Skeletal muscle satellite cell (primary cell): Measurements from ENCODE around the gene GRIA1.

Experiments
- H3K27me3 ChIP-seq: 2 replicates; pipeline ENCODE4 v1.7.0; 2013; ENCODE audit warnings: low read length; ENCODE audit not compliant: control insufficient read depth, insufficient read depth
- H3K36me3 ChIP-seq: 2 replicates; pipeline ENCODE4 v1.7.0; 2013; ENCODE audit warnings: mild to moderate bottlenecking, control low read depth, low read length; ENCODE audit not compliant: insufficient read depth
- H3K4me1 ChIP-seq: 2 replicates; pipeline ENCODE4 v1.7.0; 2013; ENCODE audit warnings: low read length; ENCODE audit not compliant: control insufficient read depth, insufficient read depth
- H3K4me2 ChIP-seq: 2 replicates; pipeline ENCODE4 v1.7.0; 2013; ENCODE audit warnings: mild to moderate bottlenecking, low read length
- H3K4me3 ChIP-seq: 2 replicates; pipeline ENCODE4 v1.7.0; 2013; ENCODE audit warnings: low read length
- H3K9ac ChIP-seq: 2 replicates; pipeline ENCODE4 v1.7.0; 2013; ENCODE audit warnings: mild to moderate bottlenecking, low read depth, low read length, moderate library complexity
- H3K9me3 ChIP-seq: replicated peaks from 2 replicates; pipeline ENCODE4 v1.7.0; 2013; ENCODE audit warnings: mild to moderate bottlenecking, control low read depth, low read length

The GRIA1 gene

GRCh38 chr5:153770066-153770465 lies 279.6 kb downstream of the GRIA1 start:
- no peak overlapping the region for H3K4me3 ChIP-seq
- no peaks in the 10 kb centered on the region for H3K36me3 ChIP-seq
- no peaks in the 10 kb centered on the region for H3K9me3 ChIP-seq
- no peaks in the 10 kb centered on the region for H3K4me1 ChIP-seq
- H3K27me3 ChIP-seq = no peaks in the 10 kb centered on the region
- H3K4me2 ChIP-seq = no peak overlapping the region
- H3K9ac ChIP-seq = no peak overlapping the region

GRCh38 chr5:153774686-153775085 lies 284.2 kb downstream of the GRIA1 start:
- no peak overlapping the region for H3K9ac ChIP-seq

DNA sequence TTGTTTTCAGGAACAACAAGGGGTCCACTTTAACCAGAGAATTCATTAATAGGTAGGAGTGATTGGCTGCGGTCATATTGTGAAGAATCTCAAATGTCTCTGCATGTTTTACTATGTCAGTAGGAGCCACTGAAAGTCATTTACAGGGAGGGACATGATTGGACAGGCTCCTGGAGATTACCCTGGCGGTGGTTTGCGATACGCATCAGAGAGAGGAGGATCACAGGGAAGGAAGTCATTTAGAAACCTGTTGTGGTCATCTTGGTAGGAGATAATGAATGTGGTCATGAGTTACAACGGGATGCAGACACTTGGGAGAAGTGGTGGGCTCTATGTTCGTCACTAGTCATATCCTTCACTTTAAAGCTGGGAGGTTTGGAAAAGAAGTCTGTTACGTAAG lies 285.5 kb downstream of the GRIA1 start:
- H3K36me3 ChIP-seq = no peaks in the 10 kb centered on the region
- H3K4me3 ChIP-seq = no peak overlapping the region
- H3K9ac ChIP-seq = no peak overlapping the region
- no peak overlapping the region for H3K4me2 ChIP-seq
- H3K27me3 ChIP-seq = no peaks in the 10 kb centered on the region
- no peaks in the 10 kb centered on the region for H3K4me1 ChIP-seq
- H3K9me3 ChIP-seq = no peaks in the 10 kb centered on the region

More at GRCh38 chr5:153774686-153775085, 284.2 kb downstream of the GRIA1 start:
- H3K9me3 ChIP-seq = no peaks in the 10 kb centered on the region
- H3K4me3 ChIP-seq = no peak overlapping the region
- H3K4me1 ChIP-seq = no peaks in the 10 kb centered on the region
- no peaks in the 10 kb centered on the region for H3K27me3 ChIP-seq
- no peak overlapping the region for H3K4me2 ChIP-seq
- H3K36me3 ChIP-seq = no peaks in the 10 kb centered on the region

DNA sequence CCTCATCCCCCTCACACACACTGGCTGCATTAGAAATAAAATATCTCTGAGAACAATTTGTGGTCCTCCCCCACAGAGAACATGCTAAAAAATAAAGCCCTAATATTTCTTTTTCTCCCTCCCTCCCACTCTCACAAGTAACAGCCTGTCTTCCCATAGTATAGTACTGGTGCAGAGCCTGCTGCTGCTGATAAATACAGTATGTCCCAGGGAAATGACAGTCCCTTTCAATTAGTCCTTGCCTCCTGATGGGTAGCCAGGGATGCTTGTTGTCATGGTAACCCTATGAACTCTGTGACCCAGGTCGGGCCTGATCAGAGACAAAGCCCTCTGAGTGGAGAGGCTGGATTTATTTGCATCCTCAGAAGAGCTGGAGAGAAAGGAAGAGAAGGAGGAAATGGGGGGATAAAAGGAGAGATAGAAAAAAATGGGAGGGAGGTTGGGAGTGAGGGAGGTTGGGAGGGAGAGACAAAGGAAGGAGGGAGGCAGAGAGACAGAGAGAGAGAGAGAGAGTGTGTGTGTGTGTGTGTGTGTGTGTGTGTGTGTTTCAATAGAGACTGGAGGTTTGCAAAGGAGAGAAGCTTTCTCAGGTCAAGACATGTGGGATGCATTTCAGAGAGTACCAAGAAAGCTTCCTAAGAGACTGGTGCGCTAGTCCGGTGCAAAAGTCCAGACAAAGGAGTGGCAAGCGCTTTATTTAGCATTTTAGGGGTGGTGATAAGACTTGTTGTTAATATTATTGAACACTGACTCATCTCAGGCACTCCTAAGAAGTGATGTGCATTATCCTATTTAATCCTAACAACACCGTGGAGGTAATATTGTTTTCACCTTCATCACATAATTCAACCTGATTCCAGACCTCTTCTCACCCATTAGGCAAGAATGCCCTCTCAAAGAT lies 287.5 kb downstream of the GRIA1 start:
- H3K4me2 ChIP-seq = no peak overlapping the region
- no peaks in the 10 kb centered on the region for H3K27me3 ChIP-seq
- H3K9me3 ChIP-seq = no peaks in the 10 kb centered on the region
- no peaks in the 10 kb centered on the region for H3K36me3 ChIP-seq
- H3K9ac ChIP-seq = no peak overlapping the region
- no peaks in the 10 kb centered on the region for H3K4me1 ChIP-seq
- no peak overlapping the region for H3K4me3 ChIP-seq

GRCh38 chr5:153779836-153780235 lies 289.4 kb downstream of the GRIA1 start:
- Histone ChIP-seq H3K4me3 (no peak overlapping the region), H3K9ac (no peak overlapping the region), H3K36me3 (no peaks in the 10 kb centered on the region), H3K4me1 (peaks cover 9% of the 10 kb centered on the region), H3K27me3 (no peaks in the 10 kb centered on the region), H3K9me3 (no peaks in the 10 kb centered on the region), H3K4me2 (no peak overlapping the region)

GRCh38 chr5:153780876-153781705 lies 290.6 kb downstream of the GRIA1 start:
- Histone ChIP-seq H3K4me2 (no peak overlapping the region), H3K27me3 (no peaks in the 10 kb centered on the region), H3K36me3 (no peaks in the 10 kb centered on the region), H3K9ac (no peak overlapping the region), H3K4me3 (no peak overlapping the region), H3K4me1 (peaks cover 9% of the 10 kb centered on the region), H3K9me3 (no peaks in the 10 kb centered on the region)

DNA sequence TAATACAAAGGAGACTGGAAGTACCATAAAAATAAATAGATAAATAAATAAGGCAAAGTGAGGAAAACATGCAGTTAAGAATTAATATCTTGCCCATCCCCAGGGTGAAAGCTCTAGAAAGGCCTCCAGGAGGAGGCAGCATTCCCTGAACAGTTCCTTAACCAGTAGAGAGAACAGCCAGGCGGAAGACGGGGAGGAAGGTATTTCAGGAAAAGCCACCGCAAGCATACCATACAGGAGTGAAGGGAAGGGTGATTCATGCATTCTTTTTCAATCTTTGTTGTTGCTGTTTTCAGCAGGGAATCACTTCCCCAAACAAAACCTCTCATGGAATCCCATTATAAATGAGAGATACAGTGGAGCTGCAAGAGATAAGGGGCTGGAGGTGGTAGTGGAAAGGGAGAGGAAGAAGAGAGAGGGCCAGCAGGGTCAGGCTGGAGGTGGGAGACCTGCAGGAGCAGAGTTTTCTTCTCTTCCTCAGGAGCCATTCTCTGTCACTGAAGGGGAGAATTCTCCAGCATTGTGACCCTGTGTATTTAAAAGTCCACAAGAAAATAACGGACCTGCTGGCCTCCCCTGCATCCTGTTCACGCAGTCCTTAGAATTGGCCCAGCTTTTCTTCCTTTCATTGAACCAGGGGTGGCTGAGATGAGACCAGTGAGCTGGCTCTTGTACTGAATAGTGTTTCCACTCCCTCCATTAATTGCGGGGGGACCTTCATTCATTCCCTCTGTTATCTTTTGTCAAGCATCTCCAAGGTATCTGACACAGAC lies 292.3 kb downstream of the GRIA1 start:
- H3K36me3 ChIP-seq = no peaks in the 10 kb centered on the region
- no peaks in the 10 kb centered on the region for H3K27me3 ChIP-seq
- H3K4me1 ChIP-seq = peaks cover 9% of the 10 kb centered on the region
- no peaks in the 10 kb centered on the region for H3K9me3 ChIP-seq
- no peak overlapping the region for H3K9ac ChIP-seq
- no peak overlapping the region for H3K4me2 ChIP-seq
- no peak overlapping the region for H3K4me3 ChIP-seq

- H3K27me3 ChIP-seq = no peaks in the 10 kb centered on the region
- H3K36me3 ChIP-seq = no peaks in the 10 kb centered on the region
- H3K9ac ChIP-seq = no peak overlapping the region
- peaks cover 9% of the 10 kb centered on the region for H3K4me1 ChIP-seq
- no peaks in the 10 kb centered on the region for H3K9me3 ChIP-seq
- no peak overlapping the region for H3K4me2 ChIP-seq
- no peak overlapping the region for H3K4me3 ChIP-seq
These were observed 292.8 kb downstream of the GRIA1 start for GRCh38 chr5:153783362-153783658.

GRCh38 chr5:153784277-153784676 lies 293.8 kb downstream of the GRIA1 start:
- Histone ChIP-seq H3K36me3 (no peaks in the 10 kb centered on the region), H3K27me3 (no peaks in the 10 kb centered on the region), H3K4me1 (peaks cover 9% of the 10 kb centered on the region), H3K4me3 (no peak overlapping the region), H3K9me3 (no peaks in the 10 kb centered on the region), H3K4me2 (no peak overlapping the region), H3K9ac (no peak overlapping the region)

DNA sequence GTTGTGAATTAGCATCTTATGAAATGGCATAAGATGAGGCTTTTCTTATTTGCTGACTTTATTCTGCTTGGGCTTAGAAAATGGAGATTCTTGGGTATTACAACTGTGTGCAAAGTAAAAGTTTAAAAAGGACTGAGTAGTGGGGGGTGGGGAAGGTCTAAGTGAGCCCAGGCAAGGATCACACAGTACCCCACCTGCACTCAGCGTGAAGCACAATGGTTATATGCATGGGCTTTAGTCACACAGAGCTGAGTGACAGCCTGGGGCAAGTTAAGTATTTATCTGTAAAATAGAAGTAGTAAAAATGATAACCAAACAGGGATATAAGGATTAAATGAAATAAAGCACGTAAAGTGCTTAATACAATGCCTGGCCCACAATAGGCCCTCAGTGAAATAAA lies 300.9 kb downstream of the GRIA1 start:
- Histone ChIP-seq H3K9me3 (no peaks in the 10 kb centered on the region), H3K4me2 (no peak overlapping the region), H3K4me1 (peaks cover 6% of the 10 kb centered on the region), H3K36me3 (no peaks in the 10 kb centered on the region), H3K4me3 (no peak overlapping the region), H3K9ac (no peak overlapping the region), H3K27me3 (no peaks in the 10 kb centered on the region)

GRCh38 chr5:153792305-153792704 lies 301.8 kb downstream of the GRIA1 start:
- Histone ChIP-seq H3K4me2 (no peak overlapping the region), H3K9me3 (no peaks in the 10 kb centered on the region), H3K27me3 (no peaks in the 10 kb centered on the region), H3K9ac (no peak overlapping the region), H3K4me1 (peaks cover 15% of the 10 kb centered on the region), H3K36me3 (no peaks in the 10 kb centered on the region), H3K4me3 (no peak overlapping the region)
